ENCODE measurements around the gene SMARCA2. TPM values are rescaled to one million over a fixed set of nuclear protein-coding genes. Genes with fewer than 3 reads are reported as not detected.
A peak's percentile ranks its signal among the peaks of the same experiment; 100 is the strongest.

SMARCA2 gene
- total RNA-seq, 2 experiments from 2014 or later, result 264 to 274 TPM

GRCh38 chr9:2059274-2059929 is 44.3 kb downstream of the SMARCA2 start:
- Mint-ChIP-seq H3K27me3 (no peaks in the 10 kb centered on the region), H3K36me3 (ENCODE audit: low read depth) (peaks cover 74% of the 10 kb centered on the region), H3K4me1 (peaks cover 18% of the 10 kb centered on the region), H3K27ac (no peak overlapping the region), H3K9me3 (no peaks in the 10 kb centered on the region), H3K4me3 (no peak overlapping the region)
- POLR2A ChIA-PET, result no interaction called here
- no peak for DNase-seq
- CTCF ChIA-PET, result no interaction called here

GRCh38 chr9:2060424-2060823 is 45.3 kb downstream of the SMARCA2 start:
- H3K4me1 Mint-ChIP-seq, result peaks cover 10% of the 10 kb centered on the region
- no peak for DNase-seq
- H3K9me3 Mint-ChIP-seq, result no peaks in the 10 kb centered on the region
- ChIA-PET CTCF (no interaction called here), POLR2A (no interaction called here)
- no peak overlapping the region for H3K27ac Mint-ChIP-seq
- H3K27me3 Mint-ChIP-seq, result no peaks in the 10 kb centered on the region
- no peak overlapping the region for H3K4me3 Mint-ChIP-seq
- H3K36me3 Mint-ChIP-seq (ENCODE audit: low read depth), result peaks cover 74% of the 10 kb centered on the region

- H3K4me1 Mint-ChIP-seq, result no peaks in the 10 kb centered on the region
- POLR2A ChIA-PET, result no interaction called here
Measured at GRCh38 chr9:2065704-2066103, 50.6 kb downstream of the SMARCA2 start.

GRCh38 chr9:2066312-2067273 is 51.4 kb downstream of the SMARCA2 start:
- ChIA-PET POLR2A (no interaction called here), CTCF (no interaction called here)
- peak; percentile 16 for DNase-seq
- H3K36me3 Mint-ChIP-seq (ENCODE audit: low read depth), result peaks cover 50% of the 10 kb centered on the region
- H3K4me1 Mint-ChIP-seq, result no peaks in the 10 kb centered on the region
- no peaks in the 10 kb centered on the region for H3K9me3 Mint-ChIP-seq
- H3K4me3 Mint-ChIP-seq, result no peak overlapping the region
- H3K27ac Mint-ChIP-seq, result no peak overlapping the region
- H3K27me3 Mint-ChIP-seq, result no peaks in the 10 kb centered on the region

More at GRCh38 chr9:2065704-2066103, 50.6 kb downstream of the SMARCA2 start:
- Mint-ChIP-seq H3K4me3 (no peak overlapping the region), H3K27me3 (no peaks in the 10 kb centered on the region), H3K9me3 (no peaks in the 10 kb centered on the region), H3K36me3 (ENCODE audit: low read depth) (peaks cover 51% of the 10 kb centered on the region), H3K27ac (no peak overlapping the region)
- CTCF ChIA-PET, result interaction anchor here (0.9 kb wide), 1 partner anchor 9 kb away, joined by 3 read pairs; no protein-coding TSS in a partner anchor
- DNase-seq, result no peak

- Mint-ChIP-seq H3K27me3 (no peaks in the 10 kb centered on the region), H3K27ac (peak overlapping the region; percentile 6), H3K9me3 (no peaks in the 10 kb centered on the region), H3K4me1 (peaks cover 9% of the 10 kb centered on the region), H3K36me3 (ENCODE audit: low read depth) (peaks cover 80% of the 10 kb centered on the region), H3K4me3 (no peak overlapping the region)
- ChIA-PET CTCF (interaction anchor here (0.7 kb wide), 1 partner anchor 18 kb away, joined by 3 read pairs; no protein-coding TSS in a partner anchor), POLR2A (no interaction called here)
- no peak for DNase-seq
Measured at GRCh38 chr9:2072752-2073405, 57.7 kb downstream of the SMARCA2 start.

- Mint-ChIP-seq H3K4me1 (peaks cover 10% of the 10 kb centered on the region), H3K27ac (no peak overlapping the region), H3K27me3 (no peaks in the 10 kb centered on the region), H3K9me3 (no peaks in the 10 kb centered on the region), H3K36me3 (ENCODE audit: low read depth) (peaks cover 81% of the 10 kb centered on the region), H3K4me3 (no peak overlapping the region)
- POLR2A ChIA-PET, result no interaction called here
- DNase-seq, result no peak
- CTCF ChIA-PET, result no interaction called here
Measured at GRCh38 chr9:2082772-2083171, 67.6 kb downstream of the SMARCA2 start.

GRCh38 chr9:2083479-2083878 is 68.3 kb downstream of the SMARCA2 start:
- peaks cover 81% of the 10 kb centered on the region for H3K36me3 Mint-ChIP-seq (ENCODE audit: low read depth)
- no peaks in the 10 kb centered on the region for H3K9me3 Mint-ChIP-seq
- H3K27ac Mint-ChIP-seq, result no peak overlapping the region
- ChIA-PET CTCF (no interaction called here), POLR2A (no interaction called here)
- H3K27me3 Mint-ChIP-seq, result no peaks in the 10 kb centered on the region
- H3K4me1 Mint-ChIP-seq, result peaks cover 15% of the 10 kb centered on the region
- DNase-seq, result no peak
- no peak overlapping the region for H3K4me3 Mint-ChIP-seq

GRCh38 chr9:2085716-2086115 is 70.6 kb downstream of the SMARCA2 start:
- H3K36me3 Mint-ChIP-seq (ENCODE audit: low read depth), result peaks cover 84% of the 10 kb centered on the region
- H3K9me3 Mint-ChIP-seq, result no peaks in the 10 kb centered on the region
- no peaks in the 10 kb centered on the region for H3K27me3 Mint-ChIP-seq
- H3K4me1 Mint-ChIP-seq, result peaks cover 24% of the 10 kb centered on the region
- no peak overlapping the region for H3K4me3 Mint-ChIP-seq
- POLR2A ChIA-PET, result no interaction called here
- CTCF ChIA-PET, result interaction anchor here (1.0 kb wide), 2 partner anchors 18 to 74 kb away, joined by 3 to 4 read pairs; no protein-coding TSS in a partner anchor
- no peak for DNase-seq
- no peak overlapping the region for H3K27ac Mint-ChIP-seq

- ChIA-PET CTCF (interaction anchor here (1.0 kb wide), 2 partner anchors 18 to 74 kb away, joined by 3 to 4 read pairs; no protein-coding TSS in a partner anchor), POLR2A (interaction anchor here (0.6 kb wide), 1 partner anchor 30 kb away, joined by 3 read pairs; no protein-coding TSS in a partner anchor)
- peaks cover 85% of the 10 kb centered on the region for H3K36me3 Mint-ChIP-seq (ENCODE audit: low read depth)
- H3K27ac Mint-ChIP-seq, result no peak overlapping the region
- H3K9me3 Mint-ChIP-seq, result no peaks in the 10 kb centered on the region
- no peaks in the 10 kb centered on the region for H3K27me3 Mint-ChIP-seq
- no peak for DNase-seq
- H3K4me1 Mint-ChIP-seq, result peaks cover 24% of the 10 kb centered on the region
- H3K4me3 Mint-ChIP-seq, result no peak overlapping the region
Measured at GRCh38 chr9:2086116-2086515, 71.0 kb downstream of the SMARCA2 start.

GRCh38 chr9:2086971-2087370 is 71.8 kb downstream of the SMARCA2 start:
- no peak overlapping the region for H3K4me3 Mint-ChIP-seq
- H3K27ac Mint-ChIP-seq, result no peak overlapping the region
- H3K36me3 Mint-ChIP-seq (ENCODE audit: low read depth), result peaks cover 84% of the 10 kb centered on the region
- H3K27me3 Mint-ChIP-seq, result no peaks in the 10 kb centered on the region
- no peaks in the 10 kb centered on the region for H3K9me3 Mint-ChIP-seq
- CTCF ChIA-PET, result no interaction called here
- DNase-seq, result no peak
- H3K4me1 Mint-ChIP-seq, result peaks cover 24% of the 10 kb centered on the region
- POLR2A ChIA-PET, result interaction anchor here (0.6 kb wide), 1 partner anchor 31 kb away, joined by 3 read pairs; no protein-coding TSS in a partner anchor

GRCh38 chr9:2087500-2088313 is 72.6 kb downstream of the SMARCA2 start:
- peak; percentile 45 for DNase-seq
- no peak overlapping the region for H3K4me3 Mint-ChIP-seq
- no peaks in the 10 kb centered on the region for H3K27me3 Mint-ChIP-seq

More at GRCh38 chr9:2087500-2088313, 72.6 kb downstream of the SMARCA2 start:
- no peaks in the 10 kb centered on the region for H3K9me3 Mint-ChIP-seq
- H3K4me1 Mint-ChIP-seq, result peaks cover 24% of the 10 kb centered on the region
- ChIA-PET CTCF (interaction anchor here (0.6 to 0.7 kb wide), 2 partner anchors 185 to 344 kb away, joined by 3 to 4 read pairs; no protein-coding TSS in a partner anchor), POLR2A (no interaction called here)
- H3K36me3 Mint-ChIP-seq (ENCODE audit: low read depth), result peaks cover 83% of the 10 kb centered on the region
- H3K27ac Mint-ChIP-seq, result no peak overlapping the region

Data from activated CD4-positive, alpha-beta T cell treated with anti-CD3 and anti-CD28 coated beads, Interleukin-2, amount 10 ng/mL, durations not matched to agents 7 days and 5 days (primary cell).